Measurements from ENCODE around the gene OR9I1.

DNA sequence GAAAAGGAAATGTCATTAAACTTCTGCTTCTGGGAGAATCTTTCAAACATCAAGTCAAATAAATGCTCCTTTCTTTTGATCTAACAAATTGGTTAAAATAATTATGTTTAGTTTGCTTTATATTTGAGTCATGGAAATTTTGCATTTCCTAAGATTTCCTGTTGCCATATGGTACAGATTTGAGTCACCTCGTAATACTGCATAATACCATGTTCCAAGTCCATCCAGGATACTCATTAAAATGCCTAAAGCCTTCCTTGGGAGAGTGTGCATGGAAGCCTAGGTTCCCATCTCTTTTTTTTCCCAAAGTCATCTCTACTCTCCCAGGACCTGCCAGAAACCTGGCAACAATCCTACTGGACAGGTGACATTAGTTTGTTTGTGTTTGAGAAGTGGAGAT is 4.2 kb downstream of the OR9I1 start:
- TF ChIP-seq POLR2AphosphoS5 (IDR thresholded peaks at IDR 0.05), result no peak
- TF ChIP-seq, protein P1, sequence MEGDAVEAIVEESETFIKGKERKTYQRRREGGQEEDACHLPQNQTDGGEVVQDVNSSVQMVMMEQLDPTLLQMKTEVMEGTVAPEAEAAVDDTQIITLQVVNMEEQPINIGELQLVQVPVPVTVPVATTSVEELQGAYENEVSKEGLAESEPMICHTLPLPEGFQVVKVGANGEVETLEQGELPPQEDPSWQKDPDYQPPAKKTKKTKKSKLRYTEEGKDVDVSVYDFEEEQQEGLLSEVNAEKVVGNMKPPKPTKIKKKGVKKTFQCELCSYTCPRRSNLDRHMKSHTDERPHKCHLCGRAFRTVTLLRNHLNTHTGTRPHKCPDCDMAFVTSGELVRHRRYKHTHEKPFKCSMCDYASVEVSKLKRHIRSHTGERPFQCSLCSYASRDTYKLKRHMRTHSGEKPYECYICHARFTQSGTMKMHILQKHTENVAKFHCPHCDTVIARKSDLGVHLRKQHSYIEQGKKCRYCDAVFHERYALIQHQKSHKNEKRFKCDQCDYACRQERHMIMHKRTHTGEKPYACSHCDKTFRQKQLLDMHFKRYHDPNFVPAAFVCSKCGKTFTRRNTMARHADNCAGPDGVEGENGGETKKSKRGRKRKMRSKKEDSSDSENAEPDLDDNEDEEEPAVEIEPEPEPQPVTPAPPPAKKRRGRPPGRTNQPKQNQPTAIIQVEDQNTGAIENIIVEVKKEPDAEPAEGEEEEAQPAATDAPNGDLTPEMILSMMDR (IDR thresholded peaks at IDR 0.05), result no peak
- no peak for TF ChIP-seq POLR2A (IDR thresholded peaks at IDR 0.05)

Measured in breast epithelium (tissue), 3 donors.